GM03348 (cell line): ENCODE results near the gene ISL2.
"Not testable (repeated sequence)": the region's sequence is repeated elsewhere in the genome, so short reads cannot be mapped to it uniquely, and the experiment has no call there.

ENCODE experiments used
- DNase-seq: peaks from one replicate; pipeline ENCODE4 v3.0.0; 2012; ENCODE audit warnings: low spot score

ISL2 gene

DNA sequence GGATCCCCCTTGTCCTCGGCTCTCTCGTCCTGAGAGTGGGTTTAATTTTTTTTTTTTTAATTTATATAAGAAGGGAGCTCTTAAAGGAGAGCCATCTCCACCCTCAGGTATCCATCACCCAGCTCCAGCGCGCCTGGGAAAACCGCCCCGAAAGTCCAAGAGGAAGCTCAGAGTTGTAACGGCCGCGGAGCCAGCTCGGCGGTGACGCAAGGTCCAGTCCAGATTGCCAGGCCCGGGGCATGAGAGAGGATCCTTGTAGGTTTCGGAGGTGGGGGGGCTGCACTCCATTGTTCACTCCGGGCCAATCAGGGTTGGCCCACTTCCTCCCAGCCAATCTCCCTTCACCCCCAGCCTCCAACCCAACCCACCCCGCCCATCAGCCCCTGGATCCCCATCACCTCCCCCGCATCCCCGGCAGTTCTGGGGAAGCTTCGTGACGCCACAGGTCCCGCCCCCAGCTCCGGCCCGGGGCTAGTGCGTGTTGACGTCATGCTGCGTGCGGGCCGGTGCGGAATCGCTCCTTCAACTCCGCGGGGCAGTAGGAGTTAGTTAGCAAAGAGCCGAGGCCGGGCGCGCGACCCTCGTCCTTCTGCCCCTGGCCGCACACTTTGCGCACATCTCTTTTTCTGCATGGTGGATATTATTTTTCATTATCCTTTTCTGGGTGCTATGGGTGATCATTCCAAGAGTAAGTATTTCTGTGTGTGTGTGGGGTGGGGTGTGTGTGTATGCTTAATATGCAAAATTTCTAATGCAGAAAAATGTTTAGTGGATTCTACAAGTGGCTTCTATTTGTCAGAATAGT, at the start of gene ISL2:
ISL2 (plus strand) TSS at position 520 of the 805 bp plus-strand sequence; CDS start at position 631, 111 bp downstream.
- peak; percentile 93 for DNase-seq

DNA sequence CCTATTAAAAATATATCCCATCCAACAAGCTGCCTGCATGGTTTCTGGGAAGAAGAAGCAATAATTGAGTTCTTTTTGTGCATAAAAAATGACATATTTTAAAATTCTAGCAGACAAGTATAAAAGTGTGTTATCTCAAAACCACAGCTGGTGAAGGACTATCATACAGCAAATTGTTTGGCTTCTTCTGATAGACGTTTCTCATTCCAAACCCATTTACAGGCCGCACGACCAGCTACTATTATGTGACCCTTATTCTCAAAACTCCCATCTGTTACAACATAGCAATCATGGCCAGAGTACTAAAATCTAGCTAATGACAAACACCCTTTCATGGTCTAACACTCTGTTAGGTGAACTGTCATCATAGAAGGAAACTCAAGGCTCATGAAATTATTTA, 47.0 kb upstream of the ISL2 start:
- no peak for DNase-seq

- peak; percentile 26 for DNase-seq
Observed at GRCh38 chr15:76293361-76293760, 43.2 kb upstream of the ISL2 start.

DNA sequence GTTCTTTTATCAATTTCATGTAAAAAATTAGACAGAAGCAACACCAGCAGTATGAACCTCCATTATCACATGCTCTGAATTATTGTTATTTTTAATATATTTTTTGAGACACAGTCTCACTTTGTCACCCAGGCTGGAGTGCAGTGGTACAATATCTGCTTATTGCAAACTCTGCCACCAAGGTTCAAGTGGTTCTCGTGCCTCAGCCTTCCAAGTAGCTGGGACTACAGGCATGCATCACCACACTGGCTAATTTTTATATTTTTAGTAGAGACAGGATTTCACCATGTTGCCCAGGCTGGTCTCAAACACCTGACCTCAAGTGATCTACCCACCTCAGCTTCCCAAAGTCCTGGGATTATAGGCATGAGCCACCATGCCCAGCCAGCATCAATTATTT, 42.1 kb upstream of the ISL2 start:
- not testable (repeated sequence) for DNase-seq

- DNase-seq: no peak
Observed at GRCh38 chr15:76296849-76297248, 39.7 kb upstream of the ISL2 start.

GRCh38 chr15:76297951-76298350, 38.6 kb upstream of the ISL2 start:
- not testable (repeated sequence) for DNase-seq

GRCh38 chr15:76298986-76299385, 37.6 kb upstream of the ISL2 start:
- no peak for DNase-seq

- DNase-seq: no peak
Observed at GRCh38 chr15:76299786-76300185, 36.8 kb upstream of the ISL2 start.

DNA sequence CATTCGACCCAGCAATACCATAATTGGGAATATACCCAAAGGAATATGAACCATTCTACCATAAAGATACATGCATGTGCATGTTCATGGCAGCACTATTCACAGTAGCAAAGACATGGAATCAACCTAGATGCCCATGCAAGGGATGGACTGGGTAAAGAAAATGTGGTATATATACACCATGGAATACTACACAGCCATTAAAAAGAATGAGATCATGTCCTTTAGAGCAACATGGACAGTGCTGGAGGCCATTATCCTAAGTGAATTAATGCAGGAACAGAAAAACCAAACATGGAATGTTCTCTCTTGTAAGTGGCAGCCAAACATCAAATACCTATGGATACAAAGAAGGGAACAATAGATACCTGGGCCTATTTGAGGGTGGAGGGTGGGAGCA, 32.7 kb upstream of the ISL2 start:
- DNase-seq: no peak

DNA sequence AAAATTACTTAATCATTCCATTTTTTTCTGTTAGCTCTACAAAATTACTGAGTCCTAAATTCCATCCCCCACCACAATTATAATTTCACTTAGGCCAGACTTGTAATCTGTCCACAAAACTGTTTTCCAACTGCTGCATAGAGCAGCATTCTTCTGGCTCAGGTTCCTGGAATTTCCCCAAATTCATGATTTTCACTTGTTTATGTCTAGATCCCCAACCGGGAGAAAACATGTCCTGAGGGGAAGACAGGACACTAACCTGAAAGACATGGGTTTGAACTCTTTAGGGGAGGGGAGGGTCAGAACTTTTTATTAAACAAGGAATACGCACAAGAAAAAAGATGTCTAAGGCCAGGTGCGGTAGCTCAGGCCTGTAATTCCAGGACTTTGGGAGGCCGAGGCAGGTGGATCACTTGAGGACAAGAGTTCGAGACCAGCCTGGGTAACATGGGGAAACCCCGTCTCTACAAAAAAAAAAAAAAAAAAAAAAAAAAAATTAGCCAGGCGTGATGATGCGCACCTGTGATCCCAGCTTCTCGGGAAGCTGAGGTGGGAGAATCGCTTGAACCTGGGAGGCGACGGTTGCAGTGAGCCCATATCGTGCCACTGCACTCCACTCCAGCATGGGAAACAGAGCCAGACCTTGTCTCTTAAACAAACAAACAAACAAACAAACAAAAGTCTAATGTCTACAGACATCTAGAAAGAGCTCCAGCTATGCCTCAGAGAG, 26.8 kb upstream of the ISL2 start:
- DNase-seq: no peak

DNA sequence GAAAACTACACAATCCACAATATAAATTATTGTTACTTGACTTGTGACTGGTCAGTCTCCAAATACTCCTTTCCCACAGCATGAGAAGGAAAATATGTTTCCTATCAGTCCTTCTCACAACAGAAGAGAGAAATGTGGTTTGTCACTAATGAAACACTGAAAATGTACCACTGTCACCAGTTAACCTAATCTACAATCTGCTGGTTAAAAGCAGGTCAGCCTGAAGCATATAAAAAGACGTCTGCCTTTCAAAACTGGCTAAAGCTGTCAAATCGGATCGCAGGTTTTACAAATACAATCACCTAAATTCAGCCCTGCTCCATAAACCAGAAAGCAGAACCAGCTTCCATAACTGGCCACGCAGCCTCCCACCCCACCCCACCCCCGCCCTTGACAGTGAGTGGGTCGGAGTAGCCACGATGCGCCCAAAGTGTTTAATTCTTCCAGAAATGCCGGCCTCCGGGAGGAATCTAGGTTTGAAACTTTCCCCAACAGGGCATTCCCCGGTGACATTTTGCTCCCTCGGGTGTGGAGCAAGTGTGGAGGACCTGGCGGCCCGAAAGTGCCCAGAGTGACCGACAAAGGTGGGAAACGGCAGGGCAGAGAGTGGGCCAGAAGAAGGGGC, 26.0 kb upstream of the ISL2 start:
- DNase-seq: peak; percentile 45

- DNase-seq: peak; percentile 99
Observed at GRCh38 chr15:76311100-76311953, 25.2 kb upstream of the ISL2 start, which contains the start of gene ETFA. ETFA (minus strand) TSS chr15:76311469; CDS start chr15:76311388, 81 bp downstream.

DNA sequence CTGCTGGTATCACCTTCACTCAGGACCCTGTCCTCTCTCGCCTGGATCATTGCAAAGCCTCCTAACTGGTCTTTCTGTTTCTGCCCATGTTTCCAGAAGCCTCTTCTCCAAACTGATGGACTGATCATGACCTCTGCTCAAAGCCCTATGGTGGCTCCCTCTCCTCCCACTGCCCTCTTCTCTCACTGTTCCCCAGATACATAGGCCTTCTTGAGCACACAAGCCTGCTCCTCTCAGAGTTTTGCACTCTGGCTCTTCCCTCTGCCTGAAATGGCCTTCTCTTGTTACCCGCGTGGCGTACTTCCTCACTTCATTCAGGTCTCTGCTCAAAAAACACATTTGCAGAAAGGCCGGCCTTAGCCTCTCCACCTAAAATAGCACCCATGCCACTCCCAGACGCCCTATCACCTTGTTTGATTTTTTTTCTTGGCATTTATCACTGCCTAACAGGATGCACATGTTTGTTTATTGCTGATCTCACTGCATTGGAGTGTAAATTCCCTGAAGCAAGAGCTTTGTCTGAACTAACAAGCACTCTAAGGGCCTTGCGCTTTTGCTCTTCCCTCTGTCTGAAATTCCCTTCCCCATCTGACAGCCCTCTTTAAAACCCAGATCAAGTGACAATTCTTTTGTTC, 23.9 kb upstream of the ISL2 start:
- no peak for DNase-seq

- DNase-seq: not testable (repeated sequence)
Observed at GRCh38 chr15:76313175-76313567, 23.4 kb upstream of the ISL2 start.

DNA sequence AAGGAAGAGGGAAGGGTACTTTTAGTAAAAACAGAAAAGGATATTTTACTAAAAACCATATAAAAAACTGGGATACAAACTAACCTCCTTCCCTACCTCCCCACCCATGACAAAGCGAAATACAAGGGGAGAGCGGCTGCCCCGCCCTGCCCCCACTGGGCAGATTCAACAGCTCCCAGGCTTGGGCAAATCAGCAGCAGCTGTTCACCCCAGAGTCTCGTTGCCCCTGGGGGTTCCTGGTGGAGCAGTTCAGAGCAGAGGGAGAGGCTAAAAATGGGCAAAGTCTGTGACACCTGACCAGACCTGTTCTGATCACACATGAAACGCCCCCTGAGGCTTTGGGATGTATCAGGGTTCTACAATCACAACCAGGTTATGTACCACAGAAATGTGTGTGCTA, 22.8 kb upstream of the ISL2 start:
- no peak for DNase-seq

- DNase-seq: no peak
Observed at GRCh38 chr15:76320012-76320411, 16.6 kb upstream of the ISL2 start.

- DNase-seq: no peak
Observed at GRCh38 chr15:76321171-76321570, 15.4 kb upstream of the ISL2 start.

DNA sequence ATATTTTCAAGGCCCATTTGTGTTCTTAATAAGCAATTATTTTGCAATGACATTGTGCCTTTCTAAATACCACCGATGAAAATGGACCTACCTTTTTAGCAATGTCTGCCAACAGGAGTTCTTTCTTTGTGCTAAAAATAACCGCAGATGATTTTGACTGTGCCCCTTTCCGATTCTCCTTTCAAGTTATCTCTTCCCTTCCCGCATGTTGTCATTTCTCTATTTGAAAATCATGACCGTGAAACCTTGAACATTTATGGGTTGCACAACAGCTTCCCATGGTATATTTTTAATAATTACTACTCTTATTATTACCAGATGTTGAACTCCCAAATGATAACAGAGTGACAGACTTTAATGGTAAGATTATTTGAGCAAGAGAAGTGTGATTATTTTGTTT, 15.0 kb upstream of the ISL2 start:
- DNase-seq: no peak

- no peak for DNase-seq
Observed at GRCh38 chr15:76324066-76324465, 12.5 kb upstream of the ISL2 start.

- no peak for DNase-seq
Observed at GRCh38 chr15:76325704-76326103, 10.9 kb upstream of the ISL2 start.
